Skin of body (tissue), 2 donors: Measurements from ENCODE around the gene A2ML1. TPM values are rescaled to one million over a fixed set of nuclear protein-coding genes. Genes with fewer than 3 reads are reported as not detected.
"Not testable (repeated sequence)": the region's sequence is repeated elsewhere in the genome, so short reads cannot be mapped to it uniquely, and the experiment has no call there.

Experiments used
- DNase-seq: peaks from one replicate; lab custom pipeline; 2025; lab: John Stamatoyannopoulos, UW
- total RNA-seq: library from RNA; depleted of rRNA; stranded (reverse); fragments of >200 nt; gene quantifications from one replicate; pipeline ENCODE4 v1.2.3, GENCODE V29; 2014

Gene A2ML1
- total RNA-seq, 1 donor from 2014 or later: 46.5 TPM

- DNase-seq: no peak
Observed at GRCh38 chr12:8906266-8907180, 84.1 kb downstream of the A2ML1 start.

GRCh38 chr12:8907513-8907912 is 85.1 kb downstream of the A2ML1 start:
- DNase-seq: no peak

GRCh38 chr12:8909752-8910151 is 87.3 kb downstream of the A2ML1 start:
- DNase-seq: no peak

GRCh38 chr12:8911606-8912268 is 89.3 kb downstream of the A2ML1 start:
- DNase-seq: no peak

GRCh38 chr12:8912914-8913313 is 90.5 kb downstream of the A2ML1 start:
- DNase-seq: no peak

GRCh38 chr12:8913702-8914032 is 91.2 kb downstream of the A2ML1 start:
- DNase-seq: no peak

- DNase-seq: peak; percentile 70
Observed at GRCh38 chr12:8914033-8914715, 91.8 kb downstream of the A2ML1 start, which contains the start of gene PHC1. Gene PHC1 (plus strand): TSS chr12:8914509. CDS start chr12:8917678, 3,169 bp downstream.

GRCh38 chr12:8914716-8915526 is 92.5 kb downstream of the A2ML1 start:
- peak; percentile 19 for DNase-seq

- no peak for DNase-seq
Observed at GRCh38 chr12:8916154-8916553, 93.7 kb downstream of the A2ML1 start.

GRCh38 chr12:8917031-8917430 is 94.6 kb downstream of the A2ML1 start:
- DNase-seq: no peak

- no peak for DNase-seq
Observed at GRCh38 chr12:8917751-8918150, 95.3 kb downstream of the A2ML1 start.

- DNase-seq: not testable (repeated sequence)
Observed at GRCh38 chr12:8919643-8920042, 97.2 kb downstream of the A2ML1 start.

- no peak for DNase-seq
Observed at GRCh38 chr12:8922544-8922943, 100.1 kb downstream of the A2ML1 start.

Other genes with a start within 250 kb of the A2ML1 start
- gene AICDA, start 209.8 kb upstream of the A2ML1 start, total RNA-seq: 0.20 TPM
- 125 TPM for gene MFAP5, start 159.8 kb upstream of the A2ML1 start, total RNA-seq
- gene RIMKLB, start 124.6 kb upstream of the A2ML1 start, total RNA-seq: 61.2 TPM
- 20.9 TPM for gene PHC1, start 91.9 kb downstream of the A2ML1 start, total RNA-seq
- 95.6 TPM for gene M6PR, start 127.0 kb downstream of the A2ML1 start, total RNA-seq
- gene KLRG1, start 166.9 kb downstream of the A2ML1 start, total RNA-seq: 1.6 TPM